ENCODE data around the gene TANC1. TPM values are rescaled to one million over a fixed set of nuclear protein-coding genes. Genes with fewer than 3 reads are reported as not detected.

Gene TANC1
- polyA plus RNA-seq, 1 donor (not counting 4 experiments of a cell fraction or from before 2014, with no cell fraction given): 33.5 TPM

GRCh38 chr2:159046966-159047365, 78.5 kb downstream of the TANC1 start:
- peak overlapping the region; percentile 11 for H3K4me2 ChIP-seq (ENCODE audit: control insufficient read depth, extremely low read depth, insufficient read depth, low read depth, low read length)
- no peak for FAIRE-seq
- peaks cover 2 to 9% of the 10 kb centered on the region in 2 experiments for H3K36me3 ChIP-seq (ENCODE audit: control insufficient read depth in 2 of 2, extremely low read depth in 1 of 2, insufficient read depth in 2 of 2, low read length in 2 of 2)
- dilution Hi-C loops (cut with MboI; ENCODE audit: extremely low pct_ligation_motif_present, low sequenced_read_pairs): no loop called here
- peaks cover 52% of the 10 kb centered on the region for H3K4me1 ChIP-seq (ENCODE audit: control insufficient read depth, extremely low read depth, insufficient read depth, low read length)
- TF ChIP-seq EZH2 (IDR thresholded peaks at IDR 0.05; ENCODE audit: low read length) (no peak), CTCF (optimal IDR thresholded peaks at IDR 0.05 in 1 of 3, IDR thresholded peaks at IDR 0.05 in 1 of 3, conservative IDR thresholded peaks at IDR 0.05 in 1 of 3; ENCODE audit: extremely low read depth in 1 of 3, insufficient read depth in 2 of 3, low read length in 3 of 3) (no peak)
- H3K79me2 ChIP-seq (ENCODE audit: control insufficient read depth, insufficient read depth, low read length): peaks cover 75% of the 10 kb centered on the region
- no peaks in the 10 kb centered on the region for H3K9me3 ChIP-seq (ENCODE audit: control insufficient read depth, low read depth, low read length)
- DNase-seq (ENCODE audit: low read depth, low spot score): no peak
- H3K4me3 ChIP-seq (ENCODE audit: control insufficient read depth in 2 of 3, extremely low read depth in 1 of 3, insufficient read depth in 2 of 3, low read depth in 1 of 3, low read length in 3 of 3): no peak overlapping the region
- no peaks in the 10 kb centered on the region for H4K20me1 ChIP-seq (ENCODE audit: control insufficient read depth, extremely low read depth, insufficient read depth, low read length)
- H2AFZ ChIP-seq (ENCODE audit: control insufficient read depth, low read length): no peak overlapping the region
- H3K9ac ChIP-seq (ENCODE audit: control insufficient read depth, extremely low read depth, insufficient read depth, low read length): no peak overlapping the region
- peak overlapping the region; percentile 24 for H3K27ac ChIP-seq (ENCODE audit: control insufficient read depth, insufficient read depth, low read length)
- no peaks in the 10 kb centered on the region for H3K27me3 ChIP-seq (ENCODE audit: control insufficient read depth, extremely low read depth, insufficient read depth, low read length)
- H3K9me1 ChIP-seq (ENCODE audit: control insufficient read depth, extremely low read depth, insufficient read depth, low read length): no peaks in the 10 kb centered on the region

- dilution Hi-C loops (cut with MboI; ENCODE audit: extremely low pct_ligation_motif_present, low sequenced_read_pairs): no loop called here
- H2AFZ ChIP-seq (ENCODE audit: control insufficient read depth, low read length): no peak overlapping the region
- H3K36me3 ChIP-seq (ENCODE audit: control insufficient read depth in 2 of 2, extremely low read depth in 1 of 2, insufficient read depth in 2 of 2, low read length in 2 of 2): peaks cover 2 to 9% of the 10 kb centered on the region in 2 experiments
- no peak overlapping the region for H3K9ac ChIP-seq (ENCODE audit: control insufficient read depth, extremely low read depth, insufficient read depth, low read length)
- FAIRE-seq (no peak), DNase-seq (ENCODE audit: low read depth, low spot score) (no peak)
- peaks cover 28% of the 10 kb centered on the region for H3K4me1 ChIP-seq (ENCODE audit: control insufficient read depth, extremely low read depth, insufficient read depth, low read length)
- no peaks in the 10 kb centered on the region for H3K9me3 ChIP-seq (ENCODE audit: control insufficient read depth, low read depth, low read length)
- H3K9me1 ChIP-seq (ENCODE audit: control insufficient read depth, extremely low read depth, insufficient read depth, low read length): no peaks in the 10 kb centered on the region
- H4K20me1 ChIP-seq (ENCODE audit: control insufficient read depth, extremely low read depth, insufficient read depth, low read length): no peaks in the 10 kb centered on the region
- H3K79me2 ChIP-seq (ENCODE audit: control insufficient read depth, insufficient read depth, low read length): peaks cover 88% of the 10 kb centered on the region
- H3K27me3 ChIP-seq (ENCODE audit: control insufficient read depth, extremely low read depth, insufficient read depth, low read length): no peaks in the 10 kb centered on the region
- H3K27ac ChIP-seq (ENCODE audit: control insufficient read depth, insufficient read depth, low read length): no peak overlapping the region
- TF ChIP-seq CTCF (optimal IDR thresholded peaks at IDR 0.05 in 1 of 3, IDR thresholded peaks at IDR 0.05 in 1 of 3, conservative IDR thresholded peaks at IDR 0.05 in 1 of 3; ENCODE audit: extremely low read depth in 1 of 3, insufficient read depth in 2 of 3, low read length in 3 of 3) (no peak), EZH2 (IDR thresholded peaks at IDR 0.05; ENCODE audit: low read length) (no peak)
- H3K4me2 ChIP-seq (ENCODE audit: control insufficient read depth, extremely low read depth, insufficient read depth, low read depth, low read length): no peak overlapping the region
- no peak overlapping the region for H3K4me3 ChIP-seq (ENCODE audit: control insufficient read depth in 2 of 3, extremely low read depth in 1 of 3, insufficient read depth in 2 of 3, low read depth in 1 of 3, low read length in 3 of 3)
Observed at GRCh38 chr2:159050426-159050825, 82.0 kb downstream of the TANC1 start.
